Measurements from ENCODE around the gene FBLN1.

FBLN1 gene

GRCh38 chr22:45506816-45507360 lies 4.2 kb downstream of the FBLN1 start:
- TF ChIP-seq, protein P1, sequence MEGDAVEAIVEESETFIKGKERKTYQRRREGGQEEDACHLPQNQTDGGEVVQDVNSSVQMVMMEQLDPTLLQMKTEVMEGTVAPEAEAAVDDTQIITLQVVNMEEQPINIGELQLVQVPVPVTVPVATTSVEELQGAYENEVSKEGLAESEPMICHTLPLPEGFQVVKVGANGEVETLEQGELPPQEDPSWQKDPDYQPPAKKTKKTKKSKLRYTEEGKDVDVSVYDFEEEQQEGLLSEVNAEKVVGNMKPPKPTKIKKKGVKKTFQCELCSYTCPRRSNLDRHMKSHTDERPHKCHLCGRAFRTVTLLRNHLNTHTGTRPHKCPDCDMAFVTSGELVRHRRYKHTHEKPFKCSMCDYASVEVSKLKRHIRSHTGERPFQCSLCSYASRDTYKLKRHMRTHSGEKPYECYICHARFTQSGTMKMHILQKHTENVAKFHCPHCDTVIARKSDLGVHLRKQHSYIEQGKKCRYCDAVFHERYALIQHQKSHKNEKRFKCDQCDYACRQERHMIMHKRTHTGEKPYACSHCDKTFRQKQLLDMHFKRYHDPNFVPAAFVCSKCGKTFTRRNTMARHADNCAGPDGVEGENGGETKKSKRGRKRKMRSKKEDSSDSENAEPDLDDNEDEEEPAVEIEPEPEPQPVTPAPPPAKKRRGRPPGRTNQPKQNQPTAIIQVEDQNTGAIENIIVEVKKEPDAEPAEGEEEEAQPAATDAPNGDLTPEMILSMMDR (conservative IDR thresholded peaks at IDR 0.05; ENCODE audit: low read length): no peak
- TF ChIP-seq EZH2phosphoT487 (IDR thresholded peaks at IDR 0.05; ENCODE audit: borderline replicate concordance): no peak
- no peaks in the 10 kb centered on the region for H3F3A ChIP-seq (ENCODE audit: low read depth)
- H2AFZ ChIP-seq (ENCODE audit: low read length): no peak overlapping the region
- no peak overlapping the region for H3K9ac ChIP-seq (ENCODE audit: low read depth, low read length, poor library complexity, severe bottlenecking)
- no peak overlapping the region for H3K4me2 ChIP-seq (ENCODE audit: low read depth, low read length, poor library complexity, severe bottlenecking)
- no peaks in the 10 kb centered on the region for H3K36me3 ChIP-seq (ENCODE audit: insufficient read depth, low read length)
- no peak overlapping the region for H3K4me3 ChIP-seq (ENCODE audit: low read length, poor library complexity, severe bottlenecking)
- H3K9me3 ChIP-seq (ENCODE audit: insufficient read depth, low read depth, low read length): no peaks in the 10 kb centered on the region
- H3K27me3 ChIP-seq (ENCODE audit: insufficient read depth, low read length, poor library complexity, severe bottlenecking): no peaks in the 10 kb centered on the region
- H3K79me2 ChIP-seq (ENCODE audit: insufficient read depth, low read length): no peaks in the 10 kb centered on the region
- H3K4me1 ChIP-seq (ENCODE audit: insufficient read depth, low read length, poor library complexity, severe bottlenecking): no peaks in the 10 kb centered on the region
- no peaks in the 10 kb centered on the region for H4K20me1 ChIP-seq (ENCODE audit: insufficient read depth, low read length, poor library complexity, severe bottlenecking)
- H3K9me2 ChIP-seq (replicated peaks; ENCODE audit: low read depth, low read length): no peaks in the 10 kb centered on the region

DNA sequence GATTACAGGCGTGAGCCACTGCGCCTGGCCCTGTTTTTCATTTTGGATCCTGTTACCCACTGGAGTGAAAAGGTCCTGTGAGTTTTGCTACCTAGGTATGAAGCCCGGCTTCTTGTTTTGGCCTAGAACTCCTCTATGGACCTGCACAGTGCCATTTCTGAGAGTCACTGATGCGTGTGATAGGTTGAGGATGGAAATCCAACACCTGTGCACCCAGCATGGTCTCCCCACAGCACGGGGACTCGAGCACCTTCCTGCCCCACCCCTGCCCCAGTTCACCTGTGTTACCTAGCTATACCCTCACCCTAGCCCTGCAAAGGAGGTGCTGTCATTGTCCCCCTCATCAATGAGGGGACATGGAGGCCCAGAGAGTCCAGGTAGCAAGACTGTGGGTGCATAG lies 5.1 kb downstream of the FBLN1 start:
- no peaks in the 10 kb centered on the region for H3K27me3 ChIP-seq (ENCODE audit: insufficient read depth, low read length, poor library complexity, severe bottlenecking)
- no peak overlapping the region for H2AFZ ChIP-seq (ENCODE audit: low read length)
- H3K4me1 ChIP-seq (ENCODE audit: insufficient read depth, low read length, poor library complexity, severe bottlenecking): no peaks in the 10 kb centered on the region
- no peaks in the 10 kb centered on the region for H4K20me1 ChIP-seq (ENCODE audit: insufficient read depth, low read length, poor library complexity, severe bottlenecking)
- H3K4me2 ChIP-seq (ENCODE audit: low read depth, low read length, poor library complexity, severe bottlenecking): no peak overlapping the region
- TF ChIP-seq EZH2phosphoT487 (IDR thresholded peaks at IDR 0.05; ENCODE audit: borderline replicate concordance): no peak
- TF ChIP-seq, protein P1 (conservative IDR thresholded peaks at IDR 0.05; ENCODE audit: low read length): no peak
- no peaks in the 10 kb centered on the region for H3K36me3 ChIP-seq (ENCODE audit: insufficient read depth, low read length)
- no peaks in the 10 kb centered on the region for H3K9me2 ChIP-seq (replicated peaks; ENCODE audit: low read depth, low read length)
- H3F3A ChIP-seq (ENCODE audit: low read depth): no peaks in the 10 kb centered on the region
- H3K79me2 ChIP-seq (ENCODE audit: insufficient read depth, low read length): no peaks in the 10 kb centered on the region
- no peak overlapping the region for H3K9ac ChIP-seq (ENCODE audit: low read depth, low read length, poor library complexity, severe bottlenecking)
- no peaks in the 10 kb centered on the region for H3K9me3 ChIP-seq (ENCODE audit: insufficient read depth, low read depth, low read length)
- H3K4me3 ChIP-seq (ENCODE audit: low read length, poor library complexity, severe bottlenecking): no peak overlapping the region

DNA sequence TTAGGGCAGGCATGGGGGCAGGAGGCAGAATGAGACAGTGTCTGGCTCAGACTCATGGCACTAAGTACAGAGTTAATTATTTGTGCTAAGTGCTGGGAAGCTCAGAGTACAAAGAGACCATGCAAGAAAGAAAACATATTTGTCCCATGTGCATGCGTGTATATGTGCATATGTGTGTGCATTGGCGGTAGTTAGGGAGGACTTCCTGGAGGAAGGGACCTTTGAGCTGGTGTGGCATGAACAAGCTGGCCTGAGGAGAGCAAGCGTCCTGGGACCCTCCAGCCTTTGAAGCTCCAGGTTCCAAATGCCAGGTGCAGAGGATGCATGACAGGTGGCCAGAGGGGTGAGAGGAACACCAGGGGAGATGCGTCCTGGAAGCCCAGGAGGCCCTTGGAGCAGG lies 6.1 kb downstream of the FBLN1 start:
- H3K9me3 ChIP-seq (ENCODE audit: insufficient read depth, low read depth, low read length): no peaks in the 10 kb centered on the region
- no peaks in the 10 kb centered on the region for H3K79me2 ChIP-seq (ENCODE audit: insufficient read depth, low read length)
- no peaks in the 10 kb centered on the region for H3F3A ChIP-seq (ENCODE audit: low read depth)
- H3K27me3 ChIP-seq (ENCODE audit: insufficient read depth, low read length, poor library complexity, severe bottlenecking): no peaks in the 10 kb centered on the region
- no peak overlapping the region for H2AFZ ChIP-seq (ENCODE audit: low read length)
- no peak for TF ChIP-seq EZH2phosphoT487 (IDR thresholded peaks at IDR 0.05; ENCODE audit: borderline replicate concordance)
- TF ChIP-seq, protein P1 (conservative IDR thresholded peaks at IDR 0.05; ENCODE audit: low read length): no peak
- H3K9ac ChIP-seq (ENCODE audit: low read depth, low read length, poor library complexity, severe bottlenecking): no peak overlapping the region
- no peak overlapping the region for H3K4me2 ChIP-seq (ENCODE audit: low read depth, low read length, poor library complexity, severe bottlenecking)
- no peaks in the 10 kb centered on the region for H3K4me1 ChIP-seq (ENCODE audit: insufficient read depth, low read length, poor library complexity, severe bottlenecking)
- H3K36me3 ChIP-seq (ENCODE audit: insufficient read depth, low read length): no peaks in the 10 kb centered on the region
- no peak overlapping the region for H3K4me3 ChIP-seq (ENCODE audit: low read length, poor library complexity, severe bottlenecking)
- no peaks in the 10 kb centered on the region for H3K9me2 ChIP-seq (replicated peaks; ENCODE audit: low read depth, low read length)
- no peaks in the 10 kb centered on the region for H4K20me1 ChIP-seq (ENCODE audit: insufficient read depth, low read length, poor library complexity, severe bottlenecking)
